ENCODE measurements around the gene SPDYE2B.
"Not testable (repeated sequence)": the region's sequence is repeated elsewhere in the genome, so short reads cannot be mapped to it uniquely, and the experiment has no call there.

Gene SPDYE2B

GRCh38 chr7:102642691-102643090, 7.4 kb upstream of the SPDYE2B start, which contains the start of gene UPK3BL1:
UPK3BL1 (minus strand) TSS chr7:102642791; CDS start chr7:102642741, 50 bp downstream.
- not testable (repeated sequence) for DNase-seq (ENCODE audit: low spot score)

DNA sequence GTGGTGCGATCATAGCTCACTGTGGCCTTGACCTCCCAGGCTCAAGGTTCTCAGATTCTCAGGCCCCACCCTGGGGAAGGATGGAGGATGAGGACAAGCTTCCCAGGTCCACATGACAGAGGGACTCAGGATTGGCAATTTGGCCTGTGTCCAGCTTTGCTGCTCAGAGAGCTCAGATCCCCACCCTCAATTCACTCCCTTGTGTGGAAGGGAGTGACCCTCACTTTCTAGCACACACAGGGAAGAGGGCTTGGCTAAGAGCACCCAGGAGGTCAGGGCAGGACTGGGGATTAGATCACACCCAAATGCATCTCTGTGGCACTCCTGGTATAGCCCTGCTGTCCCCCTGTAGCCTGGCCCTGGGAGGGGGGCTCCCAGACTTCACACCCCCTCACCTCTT, 6.7 kb upstream of the SPDYE2B start:
- DNase-seq (ENCODE audit: low spot score), result not testable (repeated sequence)

DNA sequence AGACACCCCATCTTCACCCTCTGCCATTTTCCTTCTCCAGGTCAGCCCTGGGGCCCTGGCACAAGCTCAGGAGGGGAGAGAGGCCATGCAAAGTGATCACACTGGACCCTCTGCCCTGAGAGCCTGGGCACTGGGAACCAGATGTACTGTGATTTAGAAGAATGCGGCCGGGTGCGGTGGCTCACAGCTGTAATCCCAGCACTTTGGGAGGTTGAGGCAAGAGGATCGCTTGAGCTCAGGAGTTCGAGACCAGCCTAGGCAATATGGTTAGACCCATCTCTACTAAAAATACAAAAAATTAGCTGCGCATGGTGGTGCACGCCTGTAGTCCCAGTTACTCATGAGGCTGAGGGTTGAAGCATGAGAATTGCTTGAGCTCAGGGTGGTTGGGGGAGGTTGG, 2.3 kb upstream of the SPDYE2B start:
- DNase-seq (ENCODE audit: low spot score), result not testable (repeated sequence)

- DNase-seq (ENCODE audit: low spot score), result not testable (repeated sequence)
Observed at GRCh38 chr7:102664765-102665164, 14.6 kb downstream of the SPDYE2B start.

- DNase-seq (ENCODE audit: low spot score), result not testable (repeated sequence)
Observed at GRCh38 chr7:102666850-102667249, 16.7 kb downstream of the SPDYE2B start.

DNA sequence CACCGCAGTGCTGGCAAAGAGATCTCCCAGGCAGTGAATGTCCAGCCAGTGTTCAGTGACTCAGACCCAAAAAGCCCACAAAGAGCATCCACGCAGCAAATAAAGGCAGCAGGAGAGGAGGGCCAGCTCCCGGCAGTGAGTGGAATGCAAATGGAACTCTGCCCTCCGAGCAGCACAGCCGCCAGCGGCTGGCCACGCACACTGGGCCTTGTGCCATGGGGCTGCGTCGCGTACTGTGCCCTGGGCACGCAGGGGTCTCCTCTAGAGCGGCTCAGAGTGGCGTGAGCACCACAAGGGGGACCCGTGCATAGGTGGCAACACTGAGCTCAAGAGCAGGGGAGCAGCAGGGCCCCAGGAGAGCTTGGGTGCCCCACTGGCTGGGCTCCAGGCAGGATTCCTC, 17.4 kb downstream of the SPDYE2B start:
- DNase-seq (ENCODE audit: low spot score), result not testable (repeated sequence)

- DNase-seq (ENCODE audit: low spot score), result peak; percentile 91
Observed at GRCh38 chr7:102671166-102671955, 21.2 kb downstream of the SPDYE2B start, which contains the start of gene POLR2J2. POLR2J2 (minus strand) TSS chr7:102671663; CDS start chr7:102671601, 62 bp downstream.

DNA sequence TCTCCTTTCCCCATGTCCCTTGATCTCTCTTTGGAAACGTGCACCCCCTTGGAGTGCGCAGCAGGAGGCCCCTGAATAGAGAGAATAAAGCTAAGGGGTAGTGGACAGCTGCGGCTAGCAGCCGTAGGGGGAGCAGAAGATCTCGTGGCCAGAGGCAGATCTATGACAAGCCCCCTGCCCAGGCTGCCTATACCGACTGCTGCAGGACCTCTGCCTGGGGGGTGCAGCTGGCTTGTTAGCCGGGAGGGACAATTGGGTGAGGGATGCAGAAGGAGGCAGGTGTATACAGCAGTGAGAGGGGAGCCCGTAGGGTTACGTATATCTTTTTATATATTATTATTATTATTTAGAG, 21.8 kb downstream of the SPDYE2B start:
- not testable (repeated sequence) for DNase-seq (ENCODE audit: low spot score)

DNA sequence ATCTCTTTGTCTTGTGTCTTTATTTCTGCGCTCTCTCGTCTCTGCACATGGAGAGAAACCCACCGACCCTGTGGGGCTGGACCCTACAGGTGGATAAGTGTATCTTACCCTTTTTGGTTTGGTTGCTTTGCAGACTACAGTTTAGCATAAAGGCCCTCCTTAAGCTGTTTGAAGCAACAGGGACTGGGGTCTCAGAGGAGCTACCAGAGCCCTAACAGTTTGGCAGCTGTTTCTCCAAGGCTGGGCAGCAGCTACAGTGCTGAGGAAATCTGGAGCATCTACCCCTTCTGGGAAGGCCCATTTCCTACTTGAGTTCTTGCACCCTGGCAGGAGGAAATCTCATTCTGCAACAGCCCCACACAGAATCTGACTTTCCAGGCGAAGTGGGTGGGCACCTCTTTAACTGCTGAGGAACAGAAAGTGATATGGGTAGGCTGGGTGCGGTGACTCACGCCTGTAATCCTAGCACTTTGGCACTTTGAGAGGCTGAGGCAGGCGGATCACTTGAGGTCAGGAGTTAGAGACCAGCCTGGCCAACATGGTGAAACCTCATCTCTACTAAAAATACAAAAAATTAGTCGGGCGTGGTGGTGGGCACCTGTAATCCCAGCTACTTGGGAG, 23.4 kb downstream of the SPDYE2B start:
- DNase-seq (ENCODE audit: low spot score), result not testable (repeated sequence)

DNA sequence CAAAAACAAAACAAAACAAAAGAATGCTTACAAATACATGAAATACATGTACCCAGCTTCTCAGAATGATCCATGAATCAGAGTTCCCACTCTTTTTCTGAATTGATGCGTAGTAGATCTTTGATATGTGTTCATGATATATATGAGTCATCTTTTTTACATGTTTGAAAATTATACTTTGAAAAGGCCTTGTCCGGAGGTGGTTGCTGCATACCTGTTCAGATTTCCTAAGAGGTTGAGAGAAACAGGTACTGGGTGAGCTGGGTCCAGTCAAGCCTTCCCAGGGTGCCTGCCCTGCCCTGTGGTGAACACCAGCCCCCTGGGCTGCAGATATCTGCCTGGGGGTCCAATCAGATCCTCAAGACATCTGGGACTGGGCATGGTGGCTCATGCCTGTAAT, 25.4 kb downstream of the SPDYE2B start:
- DNase-seq (ENCODE audit: low spot score), result not testable (repeated sequence)

- DNase-seq (ENCODE audit: low spot score), result not testable (repeated sequence)
Observed at GRCh38 chr7:102680780-102681179, 30.7 kb downstream of the SPDYE2B start.

DNA sequence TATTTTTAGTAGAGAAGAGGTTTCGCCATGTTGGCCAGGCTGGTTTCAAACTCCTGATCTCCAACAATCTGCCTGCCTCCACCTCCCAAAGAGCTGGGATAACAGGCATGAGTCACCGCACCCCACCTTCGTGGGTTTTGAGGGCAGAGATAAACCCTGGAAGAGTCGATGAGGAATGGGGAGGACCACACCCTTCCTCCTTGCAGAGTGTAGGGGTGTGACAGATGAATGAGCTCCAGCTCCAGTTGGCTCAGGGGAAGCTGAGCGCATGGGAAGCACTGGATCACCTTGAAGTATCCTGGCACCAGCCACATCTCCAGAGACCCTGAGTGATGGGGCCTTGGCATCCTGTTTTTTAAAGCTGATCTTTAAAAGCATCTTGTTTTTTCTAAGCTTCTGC, 32.4 kb downstream of the SPDYE2B start:
- not testable (repeated sequence) for DNase-seq (ENCODE audit: low spot score)

DNA sequence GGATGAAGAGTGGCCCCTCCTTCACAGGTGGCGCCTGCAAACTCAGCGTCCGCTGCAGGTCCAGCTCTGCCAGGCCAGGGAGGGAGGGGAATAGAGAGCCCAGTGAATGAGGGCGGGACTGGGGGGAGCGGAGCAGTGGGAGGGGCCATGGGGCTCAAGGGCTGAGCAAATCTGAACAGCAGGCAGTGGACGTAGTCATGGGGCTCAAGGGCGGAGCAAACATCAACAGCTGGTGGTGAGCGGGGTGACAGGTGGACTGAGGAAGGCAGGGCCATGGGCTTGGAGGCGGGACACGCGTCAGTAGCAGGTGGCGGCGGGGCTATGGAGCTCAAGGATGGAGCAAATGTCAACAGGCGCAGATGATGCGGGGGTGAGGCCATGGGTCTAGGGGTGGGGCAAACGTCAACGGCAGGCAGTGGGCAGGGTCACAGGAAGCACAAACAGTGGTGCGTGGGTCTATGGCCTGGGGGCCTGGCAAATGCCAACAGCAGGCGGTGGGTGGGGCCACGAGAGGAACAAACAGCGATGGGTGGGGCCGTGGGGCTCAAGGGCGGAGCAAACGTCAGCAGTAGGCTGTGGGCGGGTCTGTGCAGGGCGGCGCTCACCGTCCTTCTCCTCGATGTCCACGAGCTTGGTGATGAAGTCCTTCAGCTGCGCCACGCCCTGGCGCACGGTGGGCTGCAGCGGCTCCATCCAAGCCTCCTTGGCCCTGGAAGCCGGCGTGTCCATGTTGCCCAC, 38.3 kb downstream of the SPDYE2B start:
- DNase-seq (ENCODE audit: low spot score), result not testable (repeated sequence)

GRCh38 chr7:102689436-102690282, 39.5 kb downstream of the SPDYE2B start:
- DNase-seq (ENCODE audit: low spot score), result not testable (repeated sequence)

GRCh38 chr7:102690602-102691001, 40.5 kb downstream of the SPDYE2B start:
- DNase-seq (ENCODE audit: low spot score), result not testable (repeated sequence)

- DNase-seq (ENCODE audit: low spot score), result not testable (repeated sequence)
Observed at GRCh38 chr7:102694008-102694407, 43.9 kb downstream of the SPDYE2B start.

DNA sequence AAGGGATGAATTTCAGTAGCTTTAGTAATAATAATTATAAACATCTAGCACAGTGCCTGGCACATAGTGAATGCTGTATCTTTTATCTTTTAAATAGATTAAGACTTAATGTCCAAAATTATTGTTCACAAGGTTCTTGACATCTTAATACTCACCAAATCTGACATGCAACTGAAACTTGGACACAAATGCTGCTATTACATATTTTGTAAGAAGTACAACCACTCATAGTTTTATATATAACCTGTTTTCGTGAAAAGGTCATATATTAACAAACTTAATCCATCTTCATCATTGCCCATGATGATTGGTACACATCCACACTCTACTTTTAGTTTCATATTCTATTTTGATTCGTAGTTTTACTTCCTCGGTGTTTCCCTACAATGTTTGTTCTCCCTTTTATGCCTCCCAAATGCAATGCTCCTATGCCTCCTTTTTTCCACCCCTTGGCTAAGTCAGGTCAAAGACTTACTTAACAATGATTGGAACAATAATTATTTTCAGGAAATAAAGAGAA, 45.0 kb downstream of the SPDYE2B start:
- not testable (repeated sequence) for DNase-seq (ENCODE audit: low spot score)

DNA sequence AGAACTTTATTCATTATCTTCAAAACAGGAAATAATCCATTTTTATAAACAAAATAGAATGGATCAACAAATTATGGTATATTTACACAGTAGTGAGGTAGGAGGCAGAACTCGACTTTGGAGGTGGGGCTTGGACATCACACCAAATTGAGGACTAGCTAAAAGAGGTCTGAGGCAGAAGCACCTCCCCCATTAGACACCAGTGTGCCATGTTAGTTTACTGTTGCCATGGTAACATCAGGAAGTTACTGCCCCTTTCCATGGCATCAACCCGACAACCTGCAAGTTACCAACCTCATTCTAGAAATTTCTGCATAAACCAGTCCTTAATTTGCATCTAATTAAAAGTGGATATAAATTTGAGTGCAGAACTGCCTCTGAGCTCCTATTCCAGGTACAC, 45.9 kb downstream of the SPDYE2B start:
- DNase-seq (ENCODE audit: low spot score), result not testable (repeated sequence)

DNA sequence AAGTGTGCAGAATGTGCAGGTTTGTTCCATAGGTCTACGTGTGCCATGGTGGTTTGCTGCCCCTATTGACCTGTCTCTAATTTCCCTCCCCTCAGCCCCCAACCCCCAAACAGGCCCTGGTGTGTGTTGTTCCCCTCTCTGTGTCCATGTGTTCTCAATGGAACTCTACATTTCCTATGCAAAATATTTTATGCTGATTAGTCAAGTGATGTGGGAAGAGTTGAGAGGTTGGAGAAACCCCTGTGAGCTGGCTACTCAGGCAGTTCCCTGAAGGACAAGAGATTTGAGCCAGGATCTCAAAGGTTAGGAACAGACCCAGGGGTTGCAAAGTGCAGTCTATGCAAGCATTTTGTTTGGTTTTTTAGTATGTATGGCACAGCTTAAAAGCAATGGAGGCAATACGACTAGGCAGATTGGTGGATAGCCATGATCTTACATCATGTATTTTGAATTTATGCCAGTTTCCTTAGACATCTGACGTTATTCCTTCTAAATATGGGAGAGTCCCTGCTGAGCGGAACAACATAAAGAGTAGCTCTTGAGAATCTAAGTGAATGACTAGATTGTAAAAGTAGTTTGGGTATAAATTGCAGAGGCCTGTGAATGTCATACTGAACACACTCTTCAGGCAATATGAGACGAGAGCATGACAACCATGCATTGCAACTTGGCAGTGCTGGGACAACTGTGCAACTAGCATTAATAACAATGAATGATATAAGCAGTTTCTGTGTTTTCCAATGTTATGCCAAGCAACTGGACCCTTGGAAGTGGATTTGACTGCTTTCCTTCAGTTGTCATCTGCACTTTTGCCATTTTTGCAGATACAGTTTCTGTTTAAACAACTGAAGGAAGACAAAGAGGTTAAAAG, 47.8 kb downstream of the SPDYE2B start:
- not testable (repeated sequence) for DNase-seq (ENCODE audit: low spot score)
